Smooth muscle cell (in vitro differentiated cells): ENCODE measurements around the gene PACRG. TPM values are rescaled to one million over a fixed set of nuclear protein-coding genes. Genes with fewer than 3 reads are reported as not detected.

Source experiments
- DNase-seq: peaks from one replicate; lab custom pipeline; 2025; ENCODE audit not compliant: unreplicated experiment; lab: John Stamatoyannopoulos, UW
- H2AFZ ChIP-seq: fragments of 200-600 bp; sonication (generic); 2 replicates; pipeline ENCODE4 v1.6.0; 2016; ENCODE audit warnings: antibody characterized with exemption, low read depth, mild to moderate bottlenecking
- H3F3A ChIP-seq: fragments of 200-600 bp; sonication (generic); 2 replicates; pipeline ENCODE4 v1.6.0; 2017; ENCODE audit warnings: antibody characterized with exemption, low read depth
- H3K27ac ChIP-seq: fragments of 200-600 bp; sonication (generic); 2 replicates; pipeline ENCODE4 v1.5.1; 2016; ENCODE audit warnings: low read depth, mild to moderate bottlenecking
- H3K27me3 ChIP-seq: fragments of 200-600 bp; sonication (generic); 2 replicates; pipeline ENCODE4 v1.6.1; 2016; ENCODE audit warnings: low read depth, mild to moderate bottlenecking
- H3K36me3 ChIP-seq: fragments of 200-600 bp; sonication (generic); 2 replicates; pipeline ENCODE4 v1.5.1; 2016; ENCODE audit warnings: low read depth
- H3K4me1 ChIP-seq: fragments of 200-600 bp; sonication (generic); 2 replicates; pipeline ENCODE4 v1.5.1; 2016; ENCODE audit warnings: low read depth
- H3K4me2 ChIP-seq: fragments of 200-600 bp; sonication (generic); 2 replicates; pipeline ENCODE4 v1.6.0; 2016; ENCODE audit warnings: mild to moderate bottlenecking
- H3K4me3 ChIP-seq: fragments of 200-600 bp; sonication (generic); 2 replicates; pipeline ENCODE4 v1.5.1; 2016; ENCODE audit warnings: mild to moderate bottlenecking
- H3K79me2 ChIP-seq: fragments of 200-600 bp; sonication (generic); 2 replicates; pipeline ENCODE4 v1.6.0; 2016; ENCODE audit warnings: low read depth, mild to moderate bottlenecking
- H3K9ac ChIP-seq: fragments of 200-600 bp; sonication (generic); 2 replicates; pipeline ENCODE4 v1.6.0; 2016; ENCODE audit warnings: low read depth
- H3K9me3 ChIP-seq: fragments of 200-600 bp; sonication (generic); replicated peaks from 2 replicates; pipeline ENCODE4 v1.5.1; 2016; ENCODE audit warnings: low read depth
- H4K20me1 ChIP-seq: fragments of 200-600 bp; sonication (generic); 2 replicates; pipeline ENCODE4 v1.6.0; 2016; ENCODE audit warnings: low read depth
- CTCF ChIP-seq: fragments of 200-600 bp; sonication (generic); IDR thresholded peaks from 2 replicates; pipeline ENCODE4 v1.5.1; 2017; ENCODE audit warnings: borderline replicate concordance, mild to moderate bottlenecking, antibody characterized with exemption; ENCODE audit not compliant: insufficient read depth, poor library complexity, severe bottlenecking
- WGBS: methylation state at CpG from one replicate; pipeline ENCODE4 v1.1.7; 2016; ENCODE audit warnings: low lambda C conversion rate; 5-methylcytosine and 5-hydroxymethylcytosine counted together
- polyA plus RNA-seq: library from polyadenylated mRNA; unstranded; fragments of >200 nt; fragmentation: Nextera tagmentation; extraction: Ambion mirVana; gene quantifications from 2 replicates; pipeline ENCODE4 v1.2.1, GENCODE V29; 2016
- total RNA-seq: library from RNA; depleted of rRNA; stranded (reverse); fragments of >200 nt; gene quantifications from 2 replicates; pipeline ENCODE4 v1.2.3, GENCODE V29; 2014

The PACRG gene
- total and polyA plus RNA-seq, 2 experiments from 2014 or later = not detected

GRCh38 chr6:163199371-163199770 is 471.6 kb downstream of the PACRG start:
- WGBS = 65% methylated on average over 4 of the region's 4 CpGs
- TF ChIP-seq CTCF = no peak
- H3K4me1 ChIP-seq = no peaks in the 10 kb centered on the region
- no peaks in the 10 kb centered on the region for H3K27me3 ChIP-seq
- no peaks in the 10 kb centered on the region for H3K79me2 ChIP-seq
- H3K4me3 ChIP-seq = no peak overlapping the region
- H3K4me2 ChIP-seq = no peak overlapping the region
- H4K20me1 ChIP-seq = no peaks in the 10 kb centered on the region
- H3K9ac ChIP-seq = no peak overlapping the region
- no peaks in the 10 kb centered on the region for H3F3A ChIP-seq
- H3K9me3 ChIP-seq = no peaks in the 10 kb centered on the region
- no peaks in the 10 kb centered on the region for H3K36me3 ChIP-seq
- no peak overlapping the region for H2AFZ ChIP-seq
- DNase-seq = no peak
- H3K27ac ChIP-seq = no peak overlapping the region

GRCh38 chr6:163200289-163200688 is 472.5 kb downstream of the PACRG start:
- Histone ChIP-seq H3K4me2 (no peak overlapping the region), H3F3A (no peaks in the 10 kb centered on the region), H2AFZ (no peak overlapping the region), H4K20me1 (no peaks in the 10 kb centered on the region), H3K4me1 (no peaks in the 10 kb centered on the region), H3K4me3 (no peak overlapping the region), H3K27ac (no peak overlapping the region), H3K79me2 (no peaks in the 10 kb centered on the region), H3K9me3 (no peaks in the 10 kb centered on the region), H3K9ac (no peak overlapping the region), H3K27me3 (no peaks in the 10 kb centered on the region), H3K36me3 (no peaks in the 10 kb centered on the region)
- DNase-seq = no peak
- 89% methylated on average over 11 of the region's 11 CpGs for WGBS
- no peak for TF ChIP-seq CTCF

GRCh38 chr6:163200694-163201093 is 472.9 kb downstream of the PACRG start:
- no peak for DNase-seq
- no peaks in the 10 kb centered on the region for H3K4me1 ChIP-seq
- H3K36me3 ChIP-seq = no peaks in the 10 kb centered on the region
- no peaks in the 10 kb centered on the region for H3K27me3 ChIP-seq
- no peaks in the 10 kb centered on the region for H3F3A ChIP-seq
- H3K9me3 ChIP-seq = no peaks in the 10 kb centered on the region
- WGBS = 79% methylated on average over 8 of the region's 8 CpGs
- H4K20me1 ChIP-seq = no peaks in the 10 kb centered on the region
- H3K4me3 ChIP-seq = no peak overlapping the region
- H3K4me2 ChIP-seq = no peak overlapping the region
- H3K79me2 ChIP-seq = no peaks in the 10 kb centered on the region
- no peak for TF ChIP-seq CTCF
- no peak overlapping the region for H2AFZ ChIP-seq
- no peak overlapping the region for H3K9ac ChIP-seq
- H3K27ac ChIP-seq = no peak overlapping the region

- no peaks in the 10 kb centered on the region for H3F3A ChIP-seq
- WGBS = 90% methylated on average over 12 of the region's 12 CpGs
- no peaks in the 10 kb centered on the region for H3K36me3 ChIP-seq
These were observed 474.1 kb downstream of the PACRG start for GRCh38 chr6:163201855-163202254.

More at GRCh38 chr6:163201855-163202254, 474.1 kb downstream of the PACRG start:
- Histone ChIP-seq H2AFZ (no peak overlapping the region), H3K4me1 (no peaks in the 10 kb centered on the region), H3K27me3 (no peaks in the 10 kb centered on the region), H3K27ac (no peak overlapping the region), H3K9ac (no peak overlapping the region), H3K4me3 (no peak overlapping the region), H3K79me2 (no peaks in the 10 kb centered on the region), H3K4me2 (no peak overlapping the region), H4K20me1 (no peaks in the 10 kb centered on the region), H3K9me3 (no peaks in the 10 kb centered on the region)
- no peak for DNase-seq
- TF ChIP-seq CTCF = no peak
